Measurements from ENCODE around the gene GRIN3A.

DNA sequence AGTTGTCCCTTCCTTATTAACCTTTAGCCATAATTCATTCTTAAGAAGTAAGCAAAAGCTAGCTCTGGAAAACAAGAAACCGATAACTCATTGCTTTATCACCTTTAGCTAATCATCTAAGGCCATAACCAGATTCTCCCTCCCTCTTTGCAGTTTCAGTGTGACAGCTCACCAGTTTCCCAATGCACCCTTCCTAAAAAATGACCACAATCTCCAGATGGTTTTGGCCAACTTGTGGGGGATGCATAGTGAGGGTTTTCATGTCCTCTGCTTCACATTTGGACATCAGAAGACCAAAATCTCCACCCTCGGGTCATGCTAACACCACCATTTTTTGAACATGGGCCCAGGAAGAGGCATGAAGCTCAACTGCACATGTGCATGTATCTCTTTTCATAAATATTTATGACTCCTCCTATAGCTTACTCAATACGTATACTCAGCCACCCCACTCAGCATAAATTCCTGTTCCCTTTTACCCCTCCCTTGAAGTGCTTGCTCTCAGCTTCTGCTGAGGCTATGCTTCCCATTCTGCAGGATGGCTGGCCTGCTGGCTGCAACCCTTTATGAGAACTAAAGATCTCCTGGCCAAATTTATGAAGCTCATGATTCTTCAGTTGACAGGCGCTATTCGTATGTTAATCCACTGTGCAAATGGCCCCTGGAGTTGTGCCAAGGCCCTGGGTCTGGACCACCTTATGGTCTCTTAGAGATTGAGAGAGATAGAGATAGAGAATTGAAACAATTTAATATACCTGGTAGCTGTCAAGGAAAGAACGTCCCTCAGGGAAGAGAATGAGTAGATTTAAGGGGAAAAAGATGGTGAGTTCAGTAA lies 158.5 kb downstream of the GRIN3A start:
- TF ChIP-seq TAF1 (IDR thresholded peaks at IDR 0.05; ENCODE audit: low read depth, low read length) (no peak), POLR2A (IDR thresholded peaks at IDR 0.05; ENCODE audit: low read depth, low read length) (no peak), POU2F2 (IDR thresholded peaks at IDR 0.05; ENCODE audit: low read depth, low read length) (no peak), POLR2AphosphoS5 (IDR thresholded peaks at IDR 0.05; ENCODE audit: low read depth, low read length) (no peak)
